Left lung (tissue), 10 donors: Measurements from ENCODE around the gene RBM20. TPM values are rescaled to one million over a fixed set of nuclear protein-coding genes. Genes with fewer than 3 reads are reported as not detected.

Source experiments
- ATAC-seq: fragments of 200-7000 bp; cut with Tn5 transposase; one replicate; pipeline ENCODE4 v1.9.1; 2020; ENCODE audit warnings: moderate library complexity
- DNase-seq, 4 donors: peaks; one replicate each; pipeline ENCODE4 v3.0.0-alpha.2; 2013 to 2020
- H3K27ac ChIP-seq, 2 donors: fragments of 200-600 bp; sonication (generic) in 1 of 2; one replicate each; pipeline versions ENCODE4 v1.5.0 to v1.8.0; 2020 to 2021
- H3K27me3 ChIP-seq, 2 donors: fragments of 200-600 bp; sonication (generic) in 1 of 2; one replicate each; pipeline versions ENCODE4 v1.5.0 to v1.8.0; 2020 to 2021
- H3K36me3 ChIP-seq, 2 donors: fragments of 200-600 bp; sonication (generic) in 1 of 2; one replicate each; pipeline versions ENCODE4 v1.5.0 to v1.8.0; 2020 to 2021
- H3K4me1 ChIP-seq, 2 donors: fragments of 200-600 bp; one replicate each; pipeline ENCODE4 v1.8.0; 2021
- H3K4me3 ChIP-seq, 2 donors: fragments of 200-600 bp; sonication (generic) in 1 of 2; one replicate each; pipeline versions ENCODE4 v1.5.0 to v1.8.0; 2020 to 2021; ENCODE audit warnings: mild to moderate bottlenecking in 1 of 2
- H3K9me3 ChIP-seq, 2 donors: fragments of 200-600 bp; sonication (generic) in 1 of 2; one replicate each; pipeline versions ENCODE4 v1.5.0 to v1.8.0; 2020 to 2021
- intact Hi-C, 2 donors: fragments of 100-400 bp; cut with DNase I; formaldehyde crosslinking; loops; one replicate each; pipeline versions ENCODE4 v1.11.2 to v1.14.2; 2022
- polyA plus RNA-seq, 6 donors: library from polyadenylated mRNA; unstranded; fragments of 120-200 nt; gene quantifications; one replicate each; pipeline ENCODE4 v1.2.1, GENCODE V29; 2013; ENCODE audit not compliant: insufficient read length in 6 of 6
- total RNA-seq, 2 donors: library from RNA; stranded (reverse); fragmentation: NEBNext Ultra II Directional; extraction: Animal tissue kit (Norgen Biotek cat#: 25700); gene quantifications; one replicate each; pipeline ENCODE4 v1.2.1, GENCODE V29; 2021
- TF ChIP-seq, protein P1 (sequence below), 2 donors: fragments of 200-600 bp; sonication (generic) in 1 of 2; IDR thresholded peaks; one replicate each; pipeline versions ENCODE4 v1.5.0 to v1.8.0; 2021; ENCODE audit warnings: antibody characterized with exemption in 2 of 2
- donor health status: DM: no; HTN: yes; CAD: no.
- donor health status: DM: no; HTN: no; CAD: no.

The RBM20 gene
- total and polyA plus RNA-seq, 8 donors: 0.55 to 1.8 (median 1.1) TPM

DNA sequence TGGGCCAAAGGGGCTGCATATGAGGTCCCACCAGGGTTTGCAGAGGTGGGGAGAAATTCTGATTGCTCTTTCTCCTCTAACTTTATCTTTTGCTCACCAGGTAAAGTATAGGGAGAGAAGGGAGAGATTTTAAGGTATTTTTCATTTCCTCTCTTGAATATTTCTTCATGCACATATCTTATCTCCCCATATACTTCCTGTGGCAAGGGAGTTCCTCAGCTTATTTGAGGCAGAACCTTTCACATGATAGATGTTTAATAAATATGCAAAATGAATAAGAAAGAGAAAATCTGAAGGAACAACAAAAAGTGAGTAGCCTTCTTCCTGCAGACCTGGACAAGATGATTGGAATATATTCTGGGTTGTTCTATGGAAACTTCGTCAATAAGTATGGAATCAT is 160.2 kb downstream of the RBM20 start:
- TF ChIP-seq, protein P1, sequence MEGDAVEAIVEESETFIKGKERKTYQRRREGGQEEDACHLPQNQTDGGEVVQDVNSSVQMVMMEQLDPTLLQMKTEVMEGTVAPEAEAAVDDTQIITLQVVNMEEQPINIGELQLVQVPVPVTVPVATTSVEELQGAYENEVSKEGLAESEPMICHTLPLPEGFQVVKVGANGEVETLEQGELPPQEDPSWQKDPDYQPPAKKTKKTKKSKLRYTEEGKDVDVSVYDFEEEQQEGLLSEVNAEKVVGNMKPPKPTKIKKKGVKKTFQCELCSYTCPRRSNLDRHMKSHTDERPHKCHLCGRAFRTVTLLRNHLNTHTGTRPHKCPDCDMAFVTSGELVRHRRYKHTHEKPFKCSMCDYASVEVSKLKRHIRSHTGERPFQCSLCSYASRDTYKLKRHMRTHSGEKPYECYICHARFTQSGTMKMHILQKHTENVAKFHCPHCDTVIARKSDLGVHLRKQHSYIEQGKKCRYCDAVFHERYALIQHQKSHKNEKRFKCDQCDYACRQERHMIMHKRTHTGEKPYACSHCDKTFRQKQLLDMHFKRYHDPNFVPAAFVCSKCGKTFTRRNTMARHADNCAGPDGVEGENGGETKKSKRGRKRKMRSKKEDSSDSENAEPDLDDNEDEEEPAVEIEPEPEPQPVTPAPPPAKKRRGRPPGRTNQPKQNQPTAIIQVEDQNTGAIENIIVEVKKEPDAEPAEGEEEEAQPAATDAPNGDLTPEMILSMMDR (IDR thresholded peaks at IDR 0.05): no peak
- DNase-seq (no peak), ATAC-seq (no peak)
- Histone ChIP-seq H3K4me3 (no peak overlapping the region), H3K9me3 (no peaks in the 10 kb centered on the region), H3K4me1 (peaks cover 10 to 20% of the 10 kb centered on the region in 2 donors), H3K36me3 (no peaks in the 10 kb centered on the region), H3K27me3 (peaks cover 0 to 14% of the 10 kb centered on the region in 2 donors), H3K27ac (no peak overlapping the region)
- intact Hi-C loops: loop anchor here in 1 of 2 donors (10.0 kb wide), 2 partner anchors 60 to 90 kb away; no protein-coding TSS in a partner anchor

GRCh38 chr10:110805292-110805691 is 161.2 kb downstream of the RBM20 start:
- Histone ChIP-seq H3K27ac (no peak overlapping the region), H3K36me3 (no peaks in the 10 kb centered on the region), H3K4me1 (peaks cover 10 to 20% of the 10 kb centered on the region in 2 donors), H3K9me3 (no peaks in the 10 kb centered on the region), H3K4me3 (no peak overlapping the region), H3K27me3 (peaks cover 0 to 12% of the 10 kb centered on the region in 2 donors)
- TF ChIP-seq, protein P1 (IDR thresholded peaks at IDR 0.05): no peak
- intact Hi-C loops: loop anchor here in 1 of 2 donors (10.0 kb wide), 2 partner anchors 60 to 90 kb away; no protein-coding TSS in a partner anchor
- no peak for ATAC-seq
- no peak for DNase-seq

DNA sequence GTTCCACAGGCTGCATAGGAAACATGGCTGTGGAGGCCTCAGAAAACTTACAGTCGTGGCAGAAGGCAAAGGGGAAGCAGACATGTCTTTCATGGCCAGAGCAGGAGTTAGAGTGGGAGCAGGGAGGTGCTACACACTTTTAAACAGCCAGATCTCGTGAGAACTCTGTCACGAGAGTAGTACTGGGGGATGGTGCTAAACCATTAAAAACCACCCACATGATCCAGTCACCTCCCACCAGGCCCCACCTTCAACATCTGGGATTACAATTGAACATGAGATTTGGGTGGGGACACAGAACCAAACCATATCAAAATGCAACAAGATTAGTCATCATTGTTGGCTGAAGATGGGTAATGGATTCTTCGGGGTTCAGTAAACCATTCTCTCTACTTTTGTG is 162.2 kb downstream of the RBM20 start:
- H3K27me3 ChIP-seq: peaks cover 0 to 4% of the 10 kb centered on the region in 2 donors
- DNase-seq (no peak), ATAC-seq (no peak)
- TF ChIP-seq, protein P1 (IDR thresholded peaks at IDR 0.05): no peak
- no peak overlapping the region for H3K27ac ChIP-seq
- intact Hi-C loops: loop anchor here in 1 of 2 donors (10.0 kb wide), 2 partner anchors 58 to 88 kb away; no protein-coding TSS in a partner anchor
- H3K9me3 ChIP-seq: no peaks in the 10 kb centered on the region
- H3K4me3 ChIP-seq: no peak overlapping the region
- H3K36me3 ChIP-seq: no peaks in the 10 kb centered on the region
- peaks cover 10 to 20% of the 10 kb centered on the region in 2 donors for H3K4me1 ChIP-seq

DNA sequence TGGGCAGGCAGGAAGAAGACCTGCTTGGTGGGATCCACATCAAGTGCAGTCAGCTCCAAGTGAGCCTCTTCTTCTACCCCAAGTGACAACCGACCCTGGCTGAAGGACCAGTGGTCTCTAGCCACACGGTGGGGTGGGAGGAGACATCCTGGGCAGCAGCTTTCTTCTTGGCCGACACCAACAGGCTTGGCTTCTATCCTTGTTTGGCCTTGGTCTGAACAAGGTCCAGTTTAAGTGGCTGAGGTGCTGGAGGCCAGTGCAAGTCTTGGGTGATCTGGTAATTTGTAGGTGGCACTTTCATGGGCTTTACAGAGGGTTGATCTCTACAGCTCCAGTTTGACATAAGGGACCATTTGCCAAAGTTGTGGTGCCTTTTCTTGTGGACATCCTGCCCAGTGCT is 164.0 kb downstream of the RBM20 start:
- Histone ChIP-seq H3K4me3 (no peak overlapping the region), H3K9me3 (no peaks in the 10 kb centered on the region), H3K4me1 (peaks cover 3 to 11% of the 10 kb centered on the region in 2 donors), H3K36me3 (no peaks in the 10 kb centered on the region), H3K27ac (no peak overlapping the region), H3K27me3 (peaks cover 0 to 4% of the 10 kb centered on the region in 2 donors)
- intact Hi-C loops: loop anchor here in 1 of 2 donors (10.0 kb wide), 2 partner anchors 57 to 87 kb away; no protein-coding TSS in a partner anchor
- DNase-seq (no peak), ATAC-seq (no peak)
- TF ChIP-seq, protein P1 (IDR thresholded peaks at IDR 0.05): no peak

- no peak overlapping the region for H3K4me3 ChIP-seq
- H3K27ac ChIP-seq: no peak overlapping the region
- TF ChIP-seq, protein P1 (IDR thresholded peaks at IDR 0.05): no peak
- ATAC-seq: no peak
- intact Hi-C loops: loop anchor here in 1 of 2 donors (10.0 kb wide), 2 partner anchors 56 to 86 kb away; no protein-coding TSS in a partner anchor
- peaks cover 0 to 9% of the 10 kb centered on the region in 2 donors for H3K4me1 ChIP-seq
- H3K36me3 ChIP-seq: no peaks in the 10 kb centered on the region
- H3K27me3 ChIP-seq: peaks cover 0 to 4% of the 10 kb centered on the region in 2 donors
- H3K9me3 ChIP-seq: no peaks in the 10 kb centered on the region
- DNase-seq: no peak
Observed at GRCh38 chr10:110808615-110809014, 164.5 kb downstream of the RBM20 start.
